Measurements from ENCODE around the gene CCDC24. TPM values are rescaled to one million over a fixed set of nuclear protein-coding genes. Genes with fewer than 3 reads are reported as not detected.

CCDC24 gene
- total and polyA plus RNA-seq, 2 of the 13 experiments (the other 11 are each of a cell fraction or from before 2014, with no cell fraction given) = 1.4 to 2.9 TPM

GRCh38 chr1:43994794-43995790 lies 3.7 kb downstream of the CCDC24 start (continued):
- no peak for TF ChIP-seq ZNF609 (CRISPR knock-in tag; IDR thresholded peaks at IDR 0.05; ENCODE audit: borderline replicate concordance)
- TF ChIP-seq DNMT1 (CRISPR knock-in tag; IDR thresholded peaks at IDR 0.05) = no peak
- TF ChIP-seq ZFP36 (IDR thresholded peaks at IDR 0.05; ENCODE audit: borderline replicate concordance, low read depth, low read length, partially characterized antibody) = no peak
- no peak for TF ChIP-seq HNRNPL (IDR thresholded peaks at IDR 0.05; ENCODE audit: low read depth, low read length)
- TF ChIP-seq ZNF687 (CRISPR knock-in tag; IDR thresholded peaks at IDR 0.05) = peak; percentile 50
- TF ChIP-seq NAIF1 (CRISPR knock-in tag; IDR thresholded peaks at IDR 0.05; ENCODE audit: borderline replicate concordance) = no peak
- TF ChIP-seq SMARCC2 (IDR thresholded peaks at IDR 0.05) = no peak
- TF ChIP-seq ELF1 (CRISPR knock-in tag; IDR thresholded peaks at IDR 0.05) = no peak
- TF ChIP-seq MLXIP (CRISPR knock-in tag; IDR thresholded peaks at IDR 0.05; ENCODE audit: borderline replicate concordance) = no peak
- peak; percentile 36 for TF ChIP-seq TEAD3 (CRISPR knock-in tag; optimal IDR thresholded peaks at IDR 0.05; ENCODE audit: borderline replicate concordance)
- no peak for TF ChIP-seq PLRG1 (conservative IDR thresholded peaks at IDR 0.05)
- TF ChIP-seq GMEB2 (CRISPR knock-in tag; IDR thresholded peaks at IDR 0.05; ENCODE audit: low read depth) = no peak
- TF ChIP-seq THAP7 (CRISPR knock-in tag; IDR thresholded peaks at IDR 0.05) = no peak

Data from HepG2 (cell line).